Stimulated activated CD4-positive, alpha-beta T cell treated with anti-CD3 and anti-CD28 coated beads, Interleukin-12 subunit alpha, Interleukin-12 subunit beta, amount 100 ng/mL, for 24 hours (primary cell): ENCODE measurements around the gene BCL2L11.

Experiments
- DNase-seq, 2 experiments: peaks; one replicate each; pipeline ENCODE4 v3.0.0-alpha.2; 2020; ENCODE audit warnings: low read depth in 2 of 2

The BCL2L11 gene

GRCh38 chr2:111191877-111192276 lies 71.2 kb downstream of the BCL2L11 start:
- DNase-seq: no peak

DNA sequence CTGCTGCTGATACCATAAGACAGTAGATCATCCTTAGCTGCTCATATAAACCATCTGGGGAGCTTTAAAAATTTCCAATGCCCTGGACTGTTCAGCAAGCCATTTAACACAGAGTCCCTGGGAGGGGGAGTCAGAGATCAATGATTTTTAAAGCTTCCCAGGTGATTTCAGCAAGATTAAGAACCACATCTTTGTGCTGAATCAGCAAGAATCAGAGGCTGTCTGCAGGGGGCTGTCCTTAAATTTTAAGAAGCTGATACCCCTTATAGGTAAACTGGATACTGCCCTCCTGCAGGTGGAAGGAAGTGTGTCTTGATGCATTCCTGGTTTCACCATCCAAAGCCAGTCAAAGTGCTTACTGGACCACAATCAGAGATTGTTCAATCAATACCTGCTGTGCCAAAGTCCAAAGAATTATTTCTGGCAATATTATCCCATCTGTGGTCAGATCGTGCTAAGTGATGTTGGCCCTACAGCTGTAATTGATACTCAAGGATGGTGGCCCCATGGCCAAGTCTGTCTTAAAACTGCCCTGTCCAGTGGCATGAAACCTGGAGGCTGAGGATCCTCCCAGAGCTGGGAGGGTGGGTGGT lies 72.2 kb downstream of the BCL2L11 start:
- DNase-seq: no peak

DNA sequence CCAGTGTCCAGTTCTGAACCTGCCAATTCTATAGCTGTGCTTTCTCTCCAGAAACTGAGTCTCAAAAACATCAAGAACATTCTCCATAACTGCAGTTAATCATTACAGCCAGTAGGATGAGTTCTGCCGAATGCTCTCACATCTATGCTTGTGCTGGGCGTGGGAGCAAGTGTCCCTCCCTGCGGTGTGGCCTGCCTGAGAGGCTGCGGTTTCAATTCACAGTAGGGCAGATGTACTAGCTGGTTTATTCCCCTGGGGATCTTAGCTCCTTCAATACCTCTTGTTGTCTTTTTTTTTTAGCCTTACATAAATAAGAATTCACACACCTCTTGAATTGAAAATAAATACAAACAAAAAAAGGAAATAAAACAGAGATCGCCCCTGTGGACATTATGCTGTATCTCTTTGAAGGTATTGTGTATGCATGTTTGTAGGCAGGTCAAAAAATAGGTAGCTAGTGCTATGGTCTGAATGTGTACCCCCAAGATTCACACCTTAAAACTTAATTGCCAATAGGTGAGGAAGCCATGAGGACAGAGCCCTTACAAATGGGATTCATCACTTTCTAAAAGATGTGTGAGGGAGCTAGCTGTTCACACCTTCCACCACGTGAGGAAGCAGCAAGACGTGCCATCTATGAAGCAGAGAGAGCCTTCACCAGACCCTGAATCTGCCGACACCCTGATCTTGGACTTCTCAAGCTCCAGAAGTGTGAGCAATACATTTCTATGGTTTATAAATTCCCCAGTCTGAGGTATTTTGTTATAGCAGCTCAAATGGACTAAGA lies 74.3 kb downstream of the BCL2L11 start:
- DNase-seq: no peak

GRCh38 chr2:111196435-111196834 lies 75.7 kb downstream of the BCL2L11 start:
- no peak for DNase-seq

GRCh38 chr2:111198701-111199100 lies 78.0 kb downstream of the BCL2L11 start:
- no peak for DNase-seq

DNA sequence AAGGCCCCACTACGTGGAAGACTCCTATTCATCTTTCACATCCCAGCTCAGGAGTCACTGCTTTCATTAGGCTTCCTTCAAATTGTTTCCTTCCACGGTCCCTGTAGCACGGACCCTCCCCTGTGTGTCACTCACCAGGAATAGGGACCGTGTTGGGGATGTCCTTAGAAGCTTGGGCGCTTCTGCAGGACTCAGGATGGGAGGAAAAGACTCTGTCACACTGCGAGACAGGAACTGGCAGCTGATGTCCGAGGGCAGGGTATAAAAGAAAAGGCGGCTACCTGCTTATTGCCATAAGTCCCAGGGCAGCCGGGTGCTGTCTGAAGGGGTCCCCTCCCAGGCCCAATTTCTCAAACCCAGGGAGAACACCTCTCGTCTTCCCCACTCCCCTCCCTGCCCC lies 79.1 kb downstream of the BCL2L11 start:
- DNase-seq: no peak

- DNase-seq: no peak
Observed at GRCh38 chr2:111200333-111200881, 79.7 kb downstream of the BCL2L11 start.

- DNase-seq: no peak
Observed at GRCh38 chr2:111201214-111201613, 80.5 kb downstream of the BCL2L11 start.

DNA sequence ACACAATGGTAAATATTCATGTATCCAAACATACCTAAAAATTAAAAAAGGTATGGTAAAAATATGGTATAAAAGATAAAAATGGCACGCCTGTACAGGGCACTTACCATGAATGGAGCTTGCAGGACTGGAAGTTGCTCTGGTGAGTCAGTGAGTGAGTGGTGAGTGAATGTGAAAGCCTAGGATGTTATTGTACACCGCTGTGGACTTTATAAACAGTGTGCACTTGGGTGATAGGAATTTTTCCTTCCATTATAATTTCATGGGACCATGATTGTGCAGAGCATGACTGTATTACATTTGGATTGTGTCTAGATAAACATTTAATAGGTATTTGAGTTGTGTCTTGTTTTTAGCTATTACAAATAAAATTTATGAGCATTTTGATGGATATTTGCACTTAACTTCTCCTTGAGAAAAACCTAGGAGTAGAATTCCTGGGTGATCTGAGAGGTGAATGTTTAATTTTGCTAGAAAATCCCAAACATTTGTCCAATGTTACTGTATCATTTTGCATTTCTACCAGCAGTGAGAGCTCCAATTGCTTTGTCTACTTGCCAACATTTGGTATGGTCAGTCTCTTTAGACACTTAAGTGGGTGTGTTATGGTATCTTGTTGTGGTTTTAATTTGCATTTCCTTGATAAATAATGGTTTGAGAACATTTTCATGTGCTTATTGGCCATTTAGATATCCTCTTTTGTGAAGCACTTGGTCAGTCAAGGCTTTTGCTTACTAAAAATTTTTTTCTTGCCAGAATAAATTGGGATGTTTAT lies 81.7 kb downstream of the BCL2L11 start:
- no peak for DNase-seq

- no peak for DNase-seq
Observed at GRCh38 chr2:111204706-111205105, 84.0 kb downstream of the BCL2L11 start.

DNA sequence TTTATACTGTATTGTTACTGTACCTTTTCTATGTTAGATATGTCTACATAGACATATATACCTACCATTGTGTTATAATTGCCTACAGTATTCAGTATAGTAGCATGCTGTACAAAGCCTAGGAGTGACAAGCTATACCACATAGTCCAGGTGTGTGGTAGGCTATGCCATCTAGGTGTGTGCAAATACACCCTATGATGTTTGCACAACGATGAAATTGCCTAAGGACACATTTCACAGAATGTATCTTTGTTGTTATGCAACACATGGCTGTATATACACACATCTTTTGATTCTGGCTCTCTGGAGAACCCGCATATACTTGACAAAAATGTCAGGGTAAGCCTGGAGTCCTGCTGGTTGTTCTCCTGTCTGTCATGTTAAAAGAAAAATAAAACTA lies 85.1 kb downstream of the BCL2L11 start:
- DNase-seq: no peak

- DNase-seq: no peak
Observed at GRCh38 chr2:111207851-111208250, 87.1 kb downstream of the BCL2L11 start.

DNA sequence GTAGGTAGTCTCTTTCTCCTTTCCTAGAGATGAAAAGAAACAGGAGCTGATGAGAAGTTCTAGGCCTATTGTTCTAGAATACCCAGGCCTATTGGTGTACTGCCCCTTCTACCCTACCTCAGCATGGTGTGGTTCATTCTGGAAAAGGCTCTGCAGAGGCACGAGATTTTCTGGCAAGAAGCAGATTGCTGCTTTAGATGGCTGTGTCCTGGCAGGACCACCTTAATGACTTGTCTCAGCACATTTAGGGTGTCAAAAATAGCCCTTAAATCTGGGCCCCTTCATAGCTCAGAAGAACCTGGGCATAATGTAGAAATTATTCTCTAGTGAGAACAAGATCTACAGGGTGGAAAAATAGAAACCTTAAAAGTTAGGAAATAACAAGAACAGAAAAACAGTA lies 87.9 kb downstream of the BCL2L11 start:
- no peak for DNase-seq

GRCh38 chr2:111209045-111209514 lies 88.4 kb downstream of the BCL2L11 start:
- no peak for DNase-seq

GRCh38 chr2:111210036-111210435 lies 89.3 kb downstream of the BCL2L11 start:
- no peak for DNase-seq

GRCh38 chr2:111213877-111214276 lies 93.2 kb downstream of the BCL2L11 start:
- DNase-seq: no peak

DNA sequence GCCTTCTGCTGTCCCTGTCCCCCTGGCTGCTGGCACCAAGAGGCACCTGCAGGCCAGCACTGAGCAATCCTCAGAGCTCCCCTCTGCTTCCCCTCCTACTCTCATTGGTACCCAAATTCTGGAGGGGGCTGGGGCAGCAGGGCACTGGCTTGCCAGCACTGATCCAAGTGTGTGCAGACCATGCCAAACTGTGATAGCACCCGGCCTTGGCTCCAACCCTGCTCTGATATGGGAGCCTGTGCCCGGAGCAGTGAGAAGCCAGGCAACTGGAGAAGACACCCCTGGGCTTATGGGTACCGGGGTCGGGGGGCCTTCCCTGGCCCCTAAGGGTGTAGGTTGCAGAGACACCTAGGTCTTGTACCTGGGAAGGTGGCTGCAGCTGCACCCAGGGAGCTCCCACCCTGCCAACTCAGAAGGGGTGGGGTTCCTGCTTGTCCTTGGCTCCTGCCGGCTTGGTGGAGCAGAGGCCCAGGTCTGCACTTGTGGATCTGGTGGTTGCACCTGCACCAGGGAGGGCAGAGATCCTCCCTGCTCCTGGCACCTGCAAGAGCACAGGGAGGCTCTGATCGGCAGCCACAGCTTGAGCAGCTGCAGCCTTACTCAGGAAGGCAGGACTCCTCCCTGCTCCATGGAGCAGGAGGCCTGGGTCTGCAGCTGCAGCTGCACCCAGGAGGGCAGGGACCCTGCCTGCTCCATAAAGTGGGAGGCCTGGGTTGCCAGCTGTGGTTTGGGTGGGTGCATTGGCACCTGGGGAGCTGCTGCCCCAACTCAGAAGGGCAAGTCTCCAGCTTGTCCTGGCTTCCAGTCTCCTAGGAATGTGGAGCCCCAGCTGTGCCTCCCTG lies 96.3 kb downstream of the BCL2L11 start:
- DNase-seq: no peak
